ENCODE measurements around the gene MAPKAP1. TPM values are rescaled to one million over a fixed set of nuclear protein-coding genes. Genes with fewer than 3 reads are reported as not detected.

The MAPKAP1 gene
- total RNA-seq, 2 donors from 2014 or later: 62.1 to 78.9 TPM

DNA sequence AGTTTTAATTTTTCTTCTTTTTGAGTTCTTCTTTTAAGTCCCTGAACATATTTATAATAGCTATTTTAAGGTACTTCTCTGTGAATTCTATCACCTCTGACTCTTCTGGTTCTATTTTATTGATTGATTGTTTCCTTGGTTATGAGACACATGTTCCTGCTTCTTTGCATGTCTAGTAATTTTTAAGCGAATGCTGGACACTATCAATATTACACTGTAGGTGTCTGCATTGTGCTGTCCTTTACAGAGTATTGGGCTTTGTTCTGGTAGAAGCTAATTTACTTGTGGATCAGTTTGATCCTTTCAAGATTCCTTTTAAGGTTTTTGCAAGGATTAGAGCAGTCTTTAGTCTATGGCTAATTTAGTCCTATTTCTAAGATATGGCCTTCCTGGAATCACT, 249.7 kb downstream of the MAPKAP1 start:
- Histone ChIP-seq H3K36me3 (no peaks in the 10 kb centered on the region), H3K4me1 (no peaks in the 10 kb centered on the region), H3K27ac (no peak overlapping the region), H3K9me3 (peaks cover 0 to 4% of the 10 kb centered on the region in 2 donors), H3K27me3 (no peaks in the 10 kb centered on the region), H3K4me3 (no peak overlapping the region)
- DNase-seq (ENCODE audit: low spot score): no peak
- TF ChIP-seq, protein P1, sequence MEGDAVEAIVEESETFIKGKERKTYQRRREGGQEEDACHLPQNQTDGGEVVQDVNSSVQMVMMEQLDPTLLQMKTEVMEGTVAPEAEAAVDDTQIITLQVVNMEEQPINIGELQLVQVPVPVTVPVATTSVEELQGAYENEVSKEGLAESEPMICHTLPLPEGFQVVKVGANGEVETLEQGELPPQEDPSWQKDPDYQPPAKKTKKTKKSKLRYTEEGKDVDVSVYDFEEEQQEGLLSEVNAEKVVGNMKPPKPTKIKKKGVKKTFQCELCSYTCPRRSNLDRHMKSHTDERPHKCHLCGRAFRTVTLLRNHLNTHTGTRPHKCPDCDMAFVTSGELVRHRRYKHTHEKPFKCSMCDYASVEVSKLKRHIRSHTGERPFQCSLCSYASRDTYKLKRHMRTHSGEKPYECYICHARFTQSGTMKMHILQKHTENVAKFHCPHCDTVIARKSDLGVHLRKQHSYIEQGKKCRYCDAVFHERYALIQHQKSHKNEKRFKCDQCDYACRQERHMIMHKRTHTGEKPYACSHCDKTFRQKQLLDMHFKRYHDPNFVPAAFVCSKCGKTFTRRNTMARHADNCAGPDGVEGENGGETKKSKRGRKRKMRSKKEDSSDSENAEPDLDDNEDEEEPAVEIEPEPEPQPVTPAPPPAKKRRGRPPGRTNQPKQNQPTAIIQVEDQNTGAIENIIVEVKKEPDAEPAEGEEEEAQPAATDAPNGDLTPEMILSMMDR (IDR thresholded peaks at IDR 0.05): no peak

DNA sequence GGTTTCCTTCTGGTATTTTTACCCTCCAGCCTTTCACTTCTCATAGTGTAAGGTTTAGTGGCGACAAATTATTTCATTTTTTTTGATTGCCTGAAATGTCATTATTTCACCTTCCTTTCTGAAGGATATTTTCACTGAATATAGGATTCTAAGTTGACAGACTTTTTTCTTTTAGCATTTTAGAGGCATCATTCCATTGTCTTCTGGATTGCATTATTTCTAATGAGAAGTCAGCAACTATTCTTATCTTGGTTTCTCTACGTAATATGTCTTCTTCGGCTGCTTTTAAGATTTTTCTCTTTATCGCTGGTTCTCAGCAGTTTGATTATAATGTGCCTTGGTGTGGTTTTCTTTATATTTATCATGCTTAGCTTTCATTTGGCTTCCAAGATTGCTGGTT, 251.1 kb downstream of the MAPKAP1 start:
- no peak overlapping the region for H3K27ac ChIP-seq
- no peaks in the 10 kb centered on the region for H3K4me1 ChIP-seq
- no peak for DNase-seq (ENCODE audit: low spot score)
- H3K9me3 ChIP-seq: peaks cover 0 to 4% of the 10 kb centered on the region in 2 donors
- H3K36me3 ChIP-seq: no peaks in the 10 kb centered on the region
- H3K27me3 ChIP-seq: no peaks in the 10 kb centered on the region
- TF ChIP-seq, protein P1 (IDR thresholded peaks at IDR 0.05): no peak
- no peak overlapping the region for H3K4me3 ChIP-seq

DNA sequence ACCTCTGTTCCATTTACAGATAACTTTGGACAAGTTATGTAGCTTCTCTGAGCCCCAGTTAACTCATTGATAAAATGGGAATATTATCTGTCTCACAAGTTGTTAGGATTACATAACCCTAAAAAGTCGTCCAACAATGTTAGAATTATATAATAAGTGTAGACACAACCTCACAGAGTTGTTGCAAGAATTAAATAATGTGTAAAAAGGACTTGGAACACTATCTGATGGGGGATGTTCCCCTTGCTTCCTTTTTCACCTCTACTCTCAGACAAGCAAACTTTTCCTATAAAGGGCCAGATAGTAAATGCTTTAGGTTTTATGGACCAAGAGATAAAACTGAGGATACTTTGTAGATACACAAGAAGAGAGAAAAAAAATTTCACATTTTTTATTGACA, 251.9 kb downstream of the MAPKAP1 start:
- DNase-seq (ENCODE audit: low spot score): no peak
- peaks cover 0 to 4% of the 10 kb centered on the region in 2 donors for H3K9me3 ChIP-seq
- TF ChIP-seq, protein P1 (IDR thresholded peaks at IDR 0.05): no peak
- no peaks in the 10 kb centered on the region for H3K4me1 ChIP-seq
- no peaks in the 10 kb centered on the region for H3K27me3 ChIP-seq
- H3K4me3 ChIP-seq: no peak overlapping the region
- no peak overlapping the region for H3K27ac ChIP-seq
- no peaks in the 10 kb centered on the region for H3K36me3 ChIP-seq

DNA sequence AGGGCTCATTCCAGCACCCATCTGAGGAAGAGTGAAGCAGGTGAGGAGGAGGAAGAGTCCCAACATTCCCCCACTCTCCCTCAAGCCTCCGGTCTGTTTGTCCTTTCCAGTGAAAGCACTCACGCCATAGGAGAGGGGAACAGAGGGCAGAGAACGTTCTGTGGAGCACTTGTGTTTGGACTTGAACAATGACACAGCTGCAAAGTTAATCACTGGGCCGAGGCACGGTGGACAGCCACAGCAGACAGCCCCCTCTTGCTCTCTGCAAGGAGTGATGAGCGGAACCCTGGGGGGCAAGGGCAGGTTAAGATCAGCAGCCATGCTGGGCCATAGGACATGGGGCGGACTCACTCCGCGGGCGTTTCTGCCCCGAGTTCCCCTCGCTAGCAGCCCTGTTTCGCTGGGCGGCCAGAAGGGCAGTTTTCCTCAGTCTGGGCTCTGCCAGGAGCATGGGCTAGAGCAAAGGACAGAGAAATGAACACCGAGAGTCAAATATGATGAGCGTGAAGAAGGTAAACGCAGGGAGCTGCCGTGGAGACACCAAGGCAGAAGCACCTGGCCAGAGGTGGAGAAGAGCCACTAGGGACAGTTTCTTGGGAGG, 259.7 kb downstream of the MAPKAP1 start:
- TF ChIP-seq, protein P1 (IDR thresholded peaks at IDR 0.05): no peak
- no peak overlapping the region for H3K27ac ChIP-seq
- peaks cover 5% of the 10 kb centered on the region for H3K36me3 ChIP-seq

DNA sequence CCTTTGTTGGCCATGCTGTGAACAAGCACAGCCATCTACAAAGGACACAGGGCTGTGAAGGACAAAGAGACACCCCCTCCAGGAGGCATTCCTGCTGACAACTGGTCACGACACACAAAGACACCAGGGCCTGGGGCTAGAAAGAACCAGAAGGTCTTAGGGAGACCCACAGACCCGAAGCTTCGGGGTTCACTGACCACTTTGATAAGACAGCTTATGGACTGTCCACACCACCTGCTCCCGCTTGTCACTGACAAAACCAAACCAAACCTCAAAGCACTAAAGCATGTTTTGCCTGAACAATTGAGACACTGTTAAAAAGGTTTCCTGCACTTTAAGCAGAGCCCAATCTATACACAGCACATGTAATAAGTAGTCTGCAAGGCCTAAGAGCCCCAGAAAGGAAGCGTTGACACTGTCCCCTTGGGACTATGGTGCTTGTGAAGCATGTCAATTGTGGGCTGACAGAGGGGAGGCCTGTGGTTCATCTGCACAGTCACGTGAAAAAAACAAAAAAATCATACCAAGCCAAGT, 260.4 kb downstream of the MAPKAP1 start:
- H3K27me3 ChIP-seq: no peaks in the 10 kb centered on the region
- peaks cover 5% of the 10 kb centered on the region for H3K36me3 ChIP-seq
- TF ChIP-seq, protein P1 (IDR thresholded peaks at IDR 0.05): no peak
- no peaks in the 10 kb centered on the region for H3K4me1 ChIP-seq
- no peak for DNase-seq (ENCODE audit: low spot score)
- H3K9me3 ChIP-seq: no peaks in the 10 kb centered on the region
- no peak overlapping the region for H3K27ac ChIP-seq
- H3K4me3 ChIP-seq: no peak overlapping the region

More for the DNA sequence above, 259.7 kb downstream of the MAPKAP1 start:
- no peaks in the 10 kb centered on the region for H3K4me1 ChIP-seq
- no peaks in the 10 kb centered on the region for H3K27me3 ChIP-seq
- no peak overlapping the region for H3K4me3 ChIP-seq
- DNase-seq (ENCODE audit: low spot score): no peak
- H3K9me3 ChIP-seq: no peaks in the 10 kb centered on the region

Measured in right atrium auricular region (tissue), 2 donors.